ENCODE data around the gene RPS29. TPM values are rescaled to one million over a fixed set of nuclear protein-coding genes. Genes with fewer than 3 reads are reported as not detected.

The RPS29 gene
- total RNA-seq, 4 donors from 2014 or later: 5,312 to 11,292 (median 8,564) TPM

GRCh38 chr14:49553106-49553505 lies 33.1 kb downstream of the RPS29 start:
- Histone ChIP-seq H3K27ac (no peak overlapping the region), H3K9me3 (no peaks in the 10 kb centered on the region), H3K27me3 (no peaks in the 10 kb centered on the region), H3K4me3 (no peak overlapping the region), H3K36me3 (no peaks in the 10 kb centered on the region), H3K4me1 (no peaks in the 10 kb centered on the region)
- TF ChIP-seq CTCF (IDR thresholded peaks at IDR 0.05): no peak
- no peak for TF ChIP-seq POLR2A (IDR thresholded peaks at IDR 0.05)
- TF ChIP-seq EP300 (IDR thresholded peaks at IDR 0.05): no peak
- TF ChIP-seq POLR2AphosphoS5 (IDR thresholded peaks at IDR 0.05): no peak
- no peak for DNase-seq (ENCODE audit: low spot score in 2 of 2)

DNA sequence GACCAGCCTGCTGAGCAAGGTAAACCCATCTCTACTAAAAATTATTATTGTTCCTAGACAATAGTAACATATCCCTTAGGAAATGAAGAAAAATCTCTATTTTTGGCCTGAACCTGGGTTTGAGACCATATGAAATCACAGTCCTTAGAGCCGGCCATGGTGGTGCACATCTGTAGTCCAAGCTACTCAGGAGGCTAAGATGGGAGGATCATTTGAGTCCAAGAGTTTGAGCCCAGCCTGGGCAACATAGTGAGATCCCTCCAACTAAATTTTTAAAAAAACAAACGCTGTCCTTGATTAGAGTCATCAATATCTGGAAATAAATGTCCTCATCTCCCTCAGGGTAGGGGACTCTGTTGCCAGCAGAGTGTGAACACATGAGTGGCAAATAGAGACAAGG lies 34.6 kb downstream of the RPS29 start:
- no peak overlapping the region for H3K4me3 ChIP-seq
- H3K27me3 ChIP-seq: no peaks in the 10 kb centered on the region
- no peaks in the 10 kb centered on the region for H3K36me3 ChIP-seq
- no peak for DNase-seq (ENCODE audit: low spot score in 2 of 2)
- H3K4me1 ChIP-seq: no peaks in the 10 kb centered on the region
- 75% methylated on average over 2 of the region's 2 CpGs for WGBS
- no peak overlapping the region for H3K27ac ChIP-seq
- H3K9me3 ChIP-seq: no peaks in the 10 kb centered on the region
- no peak for TF ChIP-seq POLR2A (IDR thresholded peaks at IDR 0.05)
- TF ChIP-seq POLR2AphosphoS5 (IDR thresholded peaks at IDR 0.05): no peak
- no peak for TF ChIP-seq EP300 (IDR thresholded peaks at IDR 0.05)
- no peak for TF ChIP-seq CTCF (IDR thresholded peaks at IDR 0.05)

- Histone ChIP-seq H3K36me3 (no peaks in the 10 kb centered on the region), H3K4me3 (no peak overlapping the region), H3K4me1 (no peaks in the 10 kb centered on the region), H3K9me3 (no peaks in the 10 kb centered on the region), H3K27me3 (no peaks in the 10 kb centered on the region), H3K27ac (no peak overlapping the region)
- no peak for DNase-seq (ENCODE audit: low spot score in 2 of 2)
- TF ChIP-seq POLR2A (IDR thresholded peaks at IDR 0.05) (no peak), CTCF (IDR thresholded peaks at IDR 0.05) (no peak), POLR2AphosphoS5 (IDR thresholded peaks at IDR 0.05) (no peak), EP300 (IDR thresholded peaks at IDR 0.05) (no peak)
- 65% methylated on average over 5 of the region's 5 CpGs for WGBS
Measured at GRCh38 chr14:49550286-49551184, 35.6 kb downstream of the RPS29 start.

- no peaks in the 10 kb centered on the region for H3K9me3 ChIP-seq
- no peaks in the 10 kb centered on the region for H3K36me3 ChIP-seq
- TF ChIP-seq EP300 (IDR thresholded peaks at IDR 0.05): no peak
- TF ChIP-seq POLR2A (IDR thresholded peaks at IDR 0.05): no peak
- TF ChIP-seq CTCF (IDR thresholded peaks at IDR 0.05): no peak
- TF ChIP-seq POLR2AphosphoS5 (IDR thresholded peaks at IDR 0.05): no peak
- H3K27me3 ChIP-seq: no peaks in the 10 kb centered on the region
- no peak overlapping the region for H3K27ac ChIP-seq
- no peak for DNase-seq (ENCODE audit: low spot score in 2 of 2)
- H3K4me1 ChIP-seq: no peaks in the 10 kb centered on the region
- H3K4me3 ChIP-seq: no peak overlapping the region
- WGBS: 41% methylated on average over 4 of the region's 4 CpGs
Measured at GRCh38 chr14:49549881-49550280, 36.3 kb downstream of the RPS29 start.

DNA sequence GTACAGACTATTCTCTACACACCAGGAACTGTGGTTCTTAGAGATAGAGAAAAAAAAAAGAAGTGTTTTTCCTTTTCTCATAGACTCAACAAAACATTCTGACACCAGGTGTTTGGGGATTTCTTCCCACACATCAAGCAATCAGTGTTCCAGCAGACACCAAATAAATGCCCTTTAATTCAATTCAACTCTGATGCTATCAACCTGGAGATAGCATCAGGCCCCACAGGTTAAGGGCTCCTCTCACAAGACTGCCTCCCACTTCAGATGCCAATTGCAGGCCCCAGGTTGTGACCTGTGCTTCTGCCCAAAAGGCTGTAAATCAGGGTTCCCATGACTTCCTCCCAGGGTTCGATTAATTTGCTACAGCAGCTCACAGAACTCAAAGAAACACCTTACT lies 36.7 kb downstream of the RPS29 start:
- no peak for TF ChIP-seq EP300 (IDR thresholded peaks at IDR 0.05)
- TF ChIP-seq POLR2A (IDR thresholded peaks at IDR 0.05): no peak
- TF ChIP-seq CTCF (IDR thresholded peaks at IDR 0.05): no peak
- TF ChIP-seq POLR2AphosphoS5 (IDR thresholded peaks at IDR 0.05): no peak
- DNase-seq (ENCODE audit: low spot score in 2 of 2): no peak
- H3K4me3 ChIP-seq: no peak overlapping the region
- 36% methylated on average over 1 of the region's 1 CpG for whole genome bisulfite sequencing
- no peaks in the 10 kb centered on the region for H3K9me3 ChIP-seq
- no peaks in the 10 kb centered on the region for H3K36me3 ChIP-seq
- H3K4me1 ChIP-seq: no peaks in the 10 kb centered on the region
- H3K27ac ChIP-seq: no peak overlapping the region
- H3K27me3 ChIP-seq: no peaks in the 10 kb centered on the region

Data from suprapubic skin (tissue), 4 donors.